GM18517 (cell line): ENCODE measurements around the gene AKT1S1.
A peak's percentile ranks its signal among the peaks of the same experiment; 100 is the strongest.

ENCODE experiments used
- ATAC-seq: cut with Tn5 transposase; IDR thresholded peaks from one replicate; pipeline ENCODE4 v1.9.1; 2021; ENCODE audit warnings: mild to moderate bottlenecking, moderate library complexity; ENCODE audit not compliant: unreplicated experiment

The AKT1S1 gene

GRCh38 chr19:49856574-49857021, 20.6 kb downstream of the AKT1S1 start:
- no peak for ATAC-seq

DNA sequence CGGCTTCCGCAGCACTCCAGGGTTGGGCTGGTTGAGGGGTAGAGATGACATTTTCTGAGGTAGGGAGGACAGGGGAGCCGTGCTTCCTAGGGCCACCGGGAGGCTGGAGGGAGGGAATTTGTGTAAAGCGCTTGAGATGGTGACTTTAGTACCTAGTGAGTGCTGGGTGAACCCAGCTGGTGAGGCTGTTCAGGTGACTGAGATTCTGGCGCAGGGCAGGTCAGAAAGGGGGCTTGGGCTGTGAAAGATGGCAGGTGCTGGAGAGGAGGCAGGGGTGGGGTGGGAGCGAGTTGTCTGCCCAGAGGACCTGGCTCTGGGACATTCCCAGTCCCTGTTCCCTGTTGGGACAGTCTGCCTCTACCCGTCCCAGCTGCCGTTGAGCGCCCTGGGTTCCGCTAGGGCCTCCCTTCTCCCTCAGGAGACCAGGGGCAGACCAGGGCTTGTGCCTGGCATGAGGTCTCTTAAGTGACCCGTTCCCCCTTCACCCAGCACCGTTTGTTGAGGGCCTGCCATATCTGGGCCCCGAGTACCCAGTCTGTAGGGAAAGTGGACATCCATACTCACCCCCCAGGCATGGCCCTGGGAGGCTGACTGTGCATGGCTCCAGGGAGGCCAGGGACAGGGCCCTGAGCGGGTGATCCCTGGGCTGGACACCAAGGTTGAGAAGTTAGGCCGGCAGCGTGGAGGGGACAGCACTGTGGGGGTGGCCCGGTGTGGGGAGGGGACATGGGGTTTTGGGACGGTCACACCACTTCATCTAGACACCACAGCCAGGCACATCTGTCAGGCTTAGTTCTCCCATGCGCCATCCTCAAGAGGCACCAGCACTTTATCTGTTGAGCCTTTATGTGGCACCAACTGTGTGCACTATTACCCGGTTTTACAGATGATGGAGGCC, 21.2 kb downstream of the AKT1S1 start:
- ATAC-seq: no peak

GRCh38 chr19:49855277-49855675, 21.9 kb downstream of the AKT1S1 start:
- no peak for ATAC-seq

GRCh38 chr19:49854378-49855263, 22.5 kb downstream of the AKT1S1 start:
- ATAC-seq: no peak

GRCh38 chr19:49853852-49854377, 23.2 kb downstream of the AKT1S1 start:
- ATAC-seq: no peak

DNA sequence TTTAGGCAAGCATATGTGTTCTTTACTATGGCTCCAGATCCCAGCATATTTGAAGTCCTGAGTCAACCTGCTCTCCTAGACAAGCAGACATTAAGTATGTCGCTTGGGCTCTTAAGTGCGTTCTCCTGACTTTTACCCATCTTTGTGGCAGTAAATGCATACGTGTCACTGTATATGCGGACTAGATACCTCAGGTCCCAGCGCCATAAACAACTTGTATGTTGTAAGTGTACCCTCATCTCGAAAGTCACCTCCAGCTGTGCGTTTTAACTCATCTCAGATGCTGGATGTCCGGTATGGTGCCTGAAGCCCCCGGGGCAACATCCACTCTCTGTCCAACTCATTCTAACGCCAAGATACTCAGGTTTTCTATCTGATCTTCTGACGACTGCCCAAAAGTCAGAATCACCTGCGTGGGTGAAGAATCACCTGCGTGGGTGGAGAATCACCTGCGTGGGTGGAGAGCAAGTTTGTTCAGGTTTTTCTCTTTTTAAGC, 24.5 kb downstream of the AKT1S1 start:
- no peak for ATAC-seq

- no peak for ATAC-seq
These were observed 25.5 kb downstream of the AKT1S1 start for GRCh38 chr19:49851456-49852259.

GRCh38 chr19:49850487-49851342, 26.4 kb downstream of the AKT1S1 start, which contains the start of gene PTOV1:
Gene PTOV1 (plus strand): TSS chr19:49851159.
- peak; percentile 63 for ATAC-seq

DNA sequence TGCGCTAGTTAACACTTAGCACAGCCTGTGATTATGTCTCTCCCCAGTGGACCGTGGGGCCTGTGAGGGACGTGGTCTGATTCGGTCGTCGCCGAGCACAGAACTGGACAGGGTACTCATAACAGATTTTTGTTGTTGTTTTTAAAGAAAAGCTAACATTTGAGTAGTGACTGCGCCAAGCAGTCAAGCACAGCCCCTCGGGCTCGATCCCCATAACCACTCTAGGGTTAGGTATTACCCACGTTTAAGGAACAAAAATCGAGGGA, 27.0 kb downstream of the AKT1S1 start:
- peak; percentile 20 for ATAC-seq

DNA sequence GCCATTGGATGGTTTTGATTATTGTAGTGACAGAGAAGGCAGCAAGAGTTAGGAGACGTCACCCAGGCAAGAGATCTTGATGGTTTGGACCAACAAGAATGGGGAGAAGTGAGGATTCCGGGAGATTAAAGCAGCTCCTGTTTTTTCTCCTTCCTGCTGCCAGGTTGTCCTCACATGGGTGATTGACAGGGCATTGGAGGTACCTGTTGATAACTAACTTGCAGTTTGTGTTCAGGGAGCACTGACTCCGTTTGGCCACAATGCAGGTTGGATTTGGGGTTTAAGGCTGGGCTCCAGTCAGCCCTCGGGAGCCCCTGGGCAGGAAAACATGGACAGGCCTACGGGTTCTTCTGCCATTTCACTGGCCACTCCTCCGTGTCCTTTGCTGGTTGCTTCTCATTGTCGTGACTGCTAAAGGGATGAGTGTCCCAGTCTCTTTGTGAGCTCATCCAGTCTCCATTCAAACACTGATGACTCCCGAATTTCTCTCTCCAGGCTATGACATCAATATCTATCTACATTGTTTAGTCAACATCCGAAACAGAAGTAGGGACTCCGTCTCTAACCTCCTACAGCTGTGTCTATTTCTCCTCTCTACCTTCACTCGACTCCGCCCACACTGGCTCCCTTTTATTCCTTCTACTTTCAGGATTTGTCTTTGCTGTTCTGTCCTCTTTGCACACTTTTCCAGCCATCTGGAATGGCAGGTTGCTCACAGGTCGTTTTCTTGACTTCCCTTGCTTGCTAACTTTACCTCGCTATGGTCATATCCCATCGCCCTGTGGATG, 27.5 kb downstream of the AKT1S1 start:
- ATAC-seq: no peak

DNA sequence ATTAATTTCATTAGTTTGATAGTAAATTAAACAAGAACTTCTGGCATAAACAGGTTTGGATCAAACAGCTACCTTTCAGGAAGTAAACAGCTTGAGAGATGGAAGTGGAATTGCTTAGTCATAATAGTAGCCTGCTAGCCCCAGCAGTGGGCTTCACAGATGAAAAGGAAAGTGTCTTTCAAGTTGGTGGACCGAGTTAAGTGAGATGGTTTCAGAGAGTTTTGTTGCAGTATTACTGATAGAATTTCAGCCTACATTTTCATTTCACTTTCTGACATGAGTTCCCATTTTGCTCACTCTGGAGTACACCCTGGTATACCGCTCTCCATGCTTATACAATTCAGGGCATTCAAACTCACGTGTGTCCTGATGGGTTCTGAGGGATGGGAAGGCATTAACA, 28.2 kb downstream of the AKT1S1 start:
- ATAC-seq: no peak

- ATAC-seq: no peak
These were observed 29.1 kb downstream of the AKT1S1 start for GRCh38 chr19:49847731-49848696.

- ATAC-seq: no peak
These were observed 30.7 kb downstream of the AKT1S1 start for GRCh38 chr19:49846408-49846807.

DNA sequence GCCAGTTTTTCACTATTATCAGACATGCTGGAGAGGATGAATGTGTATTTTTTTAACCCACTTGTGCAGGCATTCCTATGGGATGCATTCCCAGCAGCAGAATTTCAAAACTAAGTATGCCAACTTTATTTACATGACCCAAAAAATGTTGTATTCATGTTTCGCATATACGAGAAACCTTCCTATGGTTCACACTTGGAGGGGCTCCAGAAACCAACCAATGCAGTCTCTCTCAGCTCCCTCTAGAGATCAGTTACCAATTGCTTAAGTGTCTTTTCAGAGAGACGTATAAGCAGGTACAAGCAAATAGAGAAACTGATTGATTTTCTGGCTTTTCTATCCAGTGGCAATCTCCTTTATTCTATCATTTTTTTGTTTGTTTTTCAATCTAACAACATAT, 31.7 kb downstream of the AKT1S1 start:
- ATAC-seq: no peak

DNA sequence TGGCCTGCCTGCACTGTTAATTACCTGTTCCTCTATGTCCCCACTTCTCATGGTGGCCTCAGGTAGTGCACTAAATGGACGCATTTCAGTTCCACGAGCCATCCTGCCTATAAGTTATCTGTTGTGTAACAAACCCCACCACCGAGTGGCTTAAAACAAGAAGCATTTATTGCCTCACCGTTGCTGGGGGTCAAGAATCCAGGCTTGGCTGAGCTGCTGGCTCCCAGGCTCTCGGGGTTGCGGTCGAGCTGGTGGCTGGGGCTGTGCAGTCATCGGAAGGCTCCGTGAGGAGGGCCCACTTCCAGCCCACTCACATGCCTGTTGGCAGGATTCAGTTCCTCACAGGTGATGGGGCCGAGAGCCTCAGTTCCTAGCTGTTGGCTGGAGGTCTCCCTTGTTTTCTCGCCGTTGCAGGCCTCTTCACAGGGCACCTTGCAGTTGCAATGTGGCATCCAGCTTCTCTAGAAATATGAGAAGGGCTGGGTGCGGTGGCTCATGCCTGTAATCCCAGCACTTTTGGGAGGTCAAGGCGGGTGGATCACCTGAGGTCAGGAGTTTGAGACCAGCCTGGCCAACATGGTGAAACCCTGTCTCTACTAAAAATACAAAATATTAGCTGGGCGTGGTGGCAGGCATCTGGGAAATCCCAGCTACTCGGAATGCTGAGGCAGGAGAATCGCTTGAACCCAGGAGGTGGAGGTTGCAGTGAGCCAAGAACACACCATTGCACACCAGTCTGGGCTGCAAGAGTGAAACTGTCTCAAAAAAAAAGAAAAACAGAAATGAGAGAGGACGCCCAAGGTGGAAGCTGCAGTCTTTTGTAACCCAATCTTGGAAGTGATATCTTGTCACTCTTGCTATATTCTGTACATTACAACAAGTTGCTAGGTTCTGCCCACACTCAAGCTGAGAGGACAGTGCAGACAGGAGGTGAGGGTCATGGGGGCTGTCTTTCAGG, 32.7 kb downstream of the AKT1S1 start:
- no peak for ATAC-seq

GRCh38 chr19:49843265-49843664, 33.9 kb downstream of the AKT1S1 start:
- ATAC-seq: no peak
